Measurements from ENCODE around the gene PDGFA.

The PDGFA gene

DNA sequence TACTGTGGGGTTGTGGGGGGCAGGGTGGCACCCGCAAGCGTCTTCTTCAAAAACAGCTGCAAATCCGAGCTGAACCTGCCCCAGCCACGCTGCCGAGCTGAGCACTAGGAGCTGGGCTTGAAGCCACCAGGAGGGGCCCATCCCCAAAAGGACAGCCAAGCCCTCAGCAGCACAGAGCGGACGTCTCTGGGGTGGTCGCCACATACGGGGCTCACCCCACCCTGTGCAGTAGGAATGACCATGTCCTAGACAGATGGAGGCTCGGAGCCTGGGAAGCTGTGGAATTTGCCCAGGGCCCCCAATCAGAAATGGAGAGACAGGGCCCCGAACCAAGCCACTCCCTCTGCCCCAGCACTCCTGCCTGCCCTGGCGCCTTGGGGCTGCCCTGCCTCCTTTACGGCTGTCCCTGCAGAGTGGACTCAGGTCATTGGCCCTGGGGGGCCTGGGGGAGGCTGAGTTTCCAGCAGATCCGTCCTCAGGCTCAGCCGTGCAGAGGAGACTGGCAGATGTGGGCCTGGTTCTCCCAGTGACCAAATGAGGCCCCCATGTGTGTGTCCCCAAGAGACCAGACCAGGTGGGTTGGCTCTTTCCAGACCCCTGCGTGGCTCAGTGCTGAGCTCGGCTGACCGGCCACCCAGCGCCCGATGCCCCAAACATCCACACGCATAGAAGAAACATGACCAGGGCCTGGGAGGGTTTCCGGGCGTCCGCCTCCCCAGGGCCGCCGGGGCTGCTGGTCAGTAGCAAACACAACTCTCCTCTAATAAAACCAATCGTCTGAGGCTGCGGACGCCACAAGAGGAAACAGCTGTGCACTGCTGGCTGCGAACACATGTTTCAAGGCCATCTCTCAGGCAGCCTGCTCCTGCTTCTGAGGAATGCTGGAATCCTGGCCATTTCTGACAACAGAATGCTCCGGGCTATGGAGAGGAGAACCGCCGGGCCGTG, 54.9 kb downstream of the PDGFA start:
- TF ChIP-seq FOXM1 (IDR thresholded peaks at IDR 0.05; ENCODE audit: borderline replicate concordance, low read depth): no peak
- no peak for TF ChIP-seq USF1 (IDR thresholded peaks at IDR 0.05)
- no peak for TF ChIP-seq TCF12 (IDR thresholded peaks at IDR 0.05; ENCODE audit: low read depth)
- no peak for TF ChIP-seq TEAD4 (IDR thresholded peaks at IDR 0.05)

DNA sequence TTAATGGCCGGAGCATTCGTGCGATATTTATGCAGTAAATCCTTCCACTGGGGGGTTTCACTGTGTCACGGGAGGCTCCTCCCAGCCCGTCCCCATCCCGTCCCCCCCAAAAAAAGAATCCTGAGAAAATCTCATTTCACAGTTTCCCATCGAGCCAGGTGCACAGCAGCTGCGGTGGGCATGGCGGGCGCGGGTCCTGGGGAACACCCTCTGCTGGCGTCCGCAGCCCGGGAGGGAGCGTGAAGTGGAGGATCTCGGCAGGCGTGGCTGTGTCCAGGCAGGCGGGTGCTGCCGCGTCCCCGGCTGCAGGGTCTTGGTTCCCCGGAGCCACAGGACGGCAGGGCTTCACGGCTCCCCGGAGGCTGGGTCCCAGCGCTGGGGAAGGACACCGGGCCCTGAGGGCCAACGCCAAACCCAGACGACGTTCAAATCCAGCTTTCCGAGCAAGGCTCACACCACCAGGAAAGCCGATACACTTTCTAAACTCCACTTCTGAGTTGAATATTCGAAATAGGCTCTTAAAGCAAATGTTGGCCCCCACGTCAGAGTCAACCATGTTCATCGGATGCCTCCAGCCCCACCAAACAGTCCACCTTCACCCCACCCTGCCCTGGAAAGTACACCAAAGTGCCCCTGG, 55.7 kb downstream of the PDGFA start:
- TF ChIP-seq TAF1 (IDR thresholded peaks at IDR 0.05; ENCODE audit: low read depth): no peak
- no peak for TF ChIP-seq TCF12 (IDR thresholded peaks at IDR 0.05; ENCODE audit: low read depth)
- no peak for TF ChIP-seq FOXM1 (IDR thresholded peaks at IDR 0.05; ENCODE audit: borderline replicate concordance, low read depth)
- no peak for TF ChIP-seq ZBTB7A (IDR thresholded peaks at IDR 0.05; ENCODE audit: low read depth)
- TF ChIP-seq, protein P1, sequence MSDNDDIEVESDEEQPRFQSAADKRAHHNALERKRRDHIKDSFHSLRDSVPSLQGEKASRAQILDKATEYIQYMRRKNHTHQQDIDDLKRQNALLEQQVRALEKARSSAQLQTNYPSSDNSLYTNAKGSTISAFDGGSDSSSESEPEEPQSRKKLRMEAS (IDR thresholded peaks at IDR 0.05): no peak

DNA sequence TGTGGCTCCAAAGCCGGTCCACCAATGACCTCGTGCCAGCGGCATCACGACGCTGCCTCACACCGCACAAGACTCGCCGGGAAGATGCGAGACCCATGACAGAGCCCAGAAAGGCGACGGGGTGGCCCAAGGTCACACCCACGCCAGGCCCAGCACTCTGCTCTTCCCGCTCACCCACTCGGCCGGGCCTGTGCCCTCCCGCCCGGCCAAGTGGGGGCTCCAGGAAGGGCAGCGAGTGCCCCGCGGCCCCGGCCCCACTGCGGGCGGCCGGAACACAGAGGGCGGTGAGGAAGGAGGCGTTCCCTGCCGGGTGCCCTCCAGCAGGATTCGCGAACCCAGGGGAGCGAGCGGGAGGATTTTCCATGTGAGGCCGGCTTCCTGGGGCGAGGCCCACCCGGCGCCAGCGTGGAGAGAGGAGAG, 56.3 kb downstream of the PDGFA start:
- TF ChIP-seq TEAD4 (IDR thresholded peaks at IDR 0.05) (no peak), RAD21 (IDR thresholded peaks at IDR 0.05; ENCODE audit: low read depth) (no peak), EP300 (IDR thresholded peaks at IDR 0.05; ENCODE audit: borderline replicate concordance) (no peak), TAF1 (IDR thresholded peaks at IDR 0.05; ENCODE audit: low read depth) (no peak), EGR1 (IDR thresholded peaks at IDR 0.05) (no peak), NFIC (IDR thresholded peaks at IDR 0.05) (no peak), USF1 (IDR thresholded peaks at IDR 0.05) (no peak), FOXM1 (IDR thresholded peaks at IDR 0.05; ENCODE audit: borderline replicate concordance, low read depth) (no peak), CEBPB (IDR thresholded peaks at IDR 0.05) (no peak), YY1 (IDR thresholded peaks at IDR 0.05; ENCODE audit: low read depth) (no peak), TCF12 (IDR thresholded peaks at IDR 0.05; ENCODE audit: low read depth) (no peak), CREB1 (IDR thresholded peaks at IDR 0.05; ENCODE audit: low read depth) (no peak)
- TF ChIP-seq, protein P1 (IDR thresholded peaks at IDR 0.05): no peak
- TF ChIP-seq, protein P2, sequence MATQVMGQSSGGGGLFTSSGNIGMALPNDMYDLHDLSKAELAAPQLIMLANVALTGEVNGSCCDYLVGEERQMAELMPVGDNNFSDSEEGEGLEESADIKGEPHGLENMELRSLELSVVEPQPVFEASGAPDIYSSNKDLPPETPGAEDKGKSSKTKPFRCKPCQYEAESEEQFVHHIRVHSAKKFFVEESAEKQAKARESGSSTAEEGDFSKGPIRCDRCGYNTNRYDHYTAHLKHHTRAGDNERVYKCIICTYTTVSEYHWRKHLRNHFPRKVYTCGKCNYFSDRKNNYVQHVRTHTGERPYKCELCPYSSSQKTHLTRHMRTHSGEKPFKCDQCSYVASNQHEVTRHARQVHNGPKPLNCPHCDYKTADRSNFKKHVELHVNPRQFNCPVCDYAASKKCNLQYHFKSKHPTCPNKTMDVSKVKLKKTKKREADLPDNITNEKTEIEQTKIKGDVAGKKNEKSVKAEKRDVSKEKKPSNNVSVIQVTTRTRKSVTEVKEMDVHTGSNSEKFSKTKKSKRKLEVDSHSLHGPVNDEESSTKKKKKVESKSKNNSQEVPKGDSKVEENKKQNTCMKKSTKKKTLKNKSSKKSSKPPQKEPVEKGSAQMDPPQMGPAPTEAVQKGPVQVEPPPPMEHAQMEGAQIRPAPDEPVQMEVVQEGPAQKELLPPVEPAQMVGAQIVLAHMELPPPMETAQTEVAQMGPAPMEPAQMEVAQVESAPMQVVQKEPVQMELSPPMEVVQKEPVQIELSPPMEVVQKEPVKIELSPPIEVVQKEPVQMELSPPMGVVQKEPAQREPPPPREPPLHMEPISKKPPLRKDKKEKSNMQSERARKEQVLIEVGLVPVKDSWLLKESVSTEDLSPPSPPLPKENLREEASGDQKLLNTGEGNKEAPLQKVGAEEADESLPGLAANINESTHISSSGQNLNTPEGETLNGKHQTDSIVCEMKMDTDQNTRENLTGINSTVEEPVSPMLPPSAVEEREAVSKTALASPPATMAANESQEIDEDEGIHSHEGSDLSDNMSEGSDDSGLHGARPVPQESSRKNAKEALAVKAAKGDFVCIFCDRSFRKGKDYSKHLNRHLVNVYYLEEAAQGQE (IDR thresholded peaks at IDR 0.05; ENCODE audit: low read depth): no peak

- no peak for TF ChIP-seq CEBPB (IDR thresholded peaks at IDR 0.05)
- no peak for TF ChIP-seq YY1 (IDR thresholded peaks at IDR 0.05; ENCODE audit: low read depth)
- TF ChIP-seq, protein P2 (IDR thresholded peaks at IDR 0.05; ENCODE audit: low read depth): no peak
- TF ChIP-seq EGR1 (IDR thresholded peaks at IDR 0.05): no peak
- no peak for TF ChIP-seq FOXM1 (IDR thresholded peaks at IDR 0.05; ENCODE audit: borderline replicate concordance, low read depth)
- no peak for TF ChIP-seq EP300 (IDR thresholded peaks at IDR 0.05; ENCODE audit: borderline replicate concordance)
Observed at GRCh38 chr7:462173-463103, 57.2 kb downstream of the PDGFA start.

- peak; percentile 91 for TF ChIP-seq ZBTB7A (IDR thresholded peaks at IDR 0.05; ENCODE audit: low read depth)
- peak; percentile 97 for TF ChIP-seq EP300 (IDR thresholded peaks at IDR 0.05; ENCODE audit: borderline replicate concordance)
- 0 out of 2 replicates have a peak, but pooled peaks have one; percentile 21 for TF ChIP-seq YY1 (IDR thresholded peaks at IDR 0.05; ENCODE audit: low read depth)
- no peak; the same call in 1 of the 2 replicates for TF ChIP-seq TAF1 (IDR thresholded peaks at IDR 0.05; ENCODE audit: low read depth)
- TF ChIP-seq FOXM1 (IDR thresholded peaks at IDR 0.05; ENCODE audit: borderline replicate concordance, low read depth): peak; percentile 86
- TF ChIP-seq CREB1 (IDR thresholded peaks at IDR 0.05; ENCODE audit: low read depth): no peak
- TF ChIP-seq TEAD4 (IDR thresholded peaks at IDR 0.05): peak; percentile 98
- 0 out of 2 replicates have a peak, but pooled peaks have one; percentile 7 for TF ChIP-seq USF1 (IDR thresholded peaks at IDR 0.05)
- TF ChIP-seq EGR1 (IDR thresholded peaks at IDR 0.05): peak; percentile 82
- TF ChIP-seq CEBPB (IDR thresholded peaks at IDR 0.05): peak; percentile 90
- TF ChIP-seq, protein P2 (IDR thresholded peaks at IDR 0.05; ENCODE audit: low read depth): no peak
- TF ChIP-seq NFIC (IDR thresholded peaks at IDR 0.05): peak; percentile 91
- peak; percentile 98 for TF ChIP-seq TCF12 (IDR thresholded peaks at IDR 0.05; ENCODE audit: low read depth)
- TF ChIP-seq, protein P1 (IDR thresholded peaks at IDR 0.05): peak; percentile 13; the same call in 1 of the 2 replicates
- TF ChIP-seq RAD21 (IDR thresholded peaks at IDR 0.05; ENCODE audit: low read depth): peak; percentile 8; the same call in 1 of the 2 replicates
Observed at GRCh38 chr7:461453-462172, 58.0 kb downstream of the PDGFA start.

All from Ishikawa (cell line).